Neural progenitor cell (in vitro differentiated cells): ENCODE results near the gene NOXO1.

Experiments
- CTCF ChIP-seq: fragments of 200-600 bp; sonication (generic); IDR thresholded peaks from 2 replicates; pipeline ENCODE4 v1.5.1; 2017; ENCODE audit warnings: antibody characterized with exemption, mild to moderate bottlenecking
- EZH2 ChIP-seq: fragments of 200-600 bp; sonication (generic); IDR thresholded peaks from 2 replicates; pipeline ENCODE4 v1.6.1; 2017; ENCODE audit warnings: antibody characterized with exemption, mild to moderate bottlenecking, moderate library complexity
- EZH2phosphoT487 ChIP-seq: fragments of 200-600 bp; sonication (generic); IDR thresholded peaks from 2 replicates; pipeline ENCODE4 v1.6.1; 2017; ENCODE audit warnings: antibody characterized with exemption

DNA sequence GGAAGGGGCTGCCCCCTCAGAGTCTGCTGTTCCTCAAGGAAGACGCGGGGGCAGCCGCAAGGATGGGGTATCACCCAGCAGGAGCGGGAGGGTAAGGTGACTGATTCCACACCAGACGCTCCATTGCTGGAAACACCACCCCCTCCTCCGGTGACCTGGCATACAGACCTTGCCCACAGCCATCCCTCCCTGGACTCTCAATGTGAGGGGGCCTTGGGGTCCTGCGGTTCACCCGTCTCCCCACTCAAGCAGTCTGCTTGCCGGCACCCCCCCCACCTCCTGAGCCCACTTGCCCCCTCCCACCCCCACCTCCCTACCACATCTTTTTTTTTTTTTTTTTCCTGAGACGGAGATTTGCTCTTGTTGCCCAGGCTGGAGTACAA is 50.9 kb downstream of the NOXO1 start:
- no peak for TF ChIP-seq CTCF
- no peak for TF ChIP-seq EZH2
- no peak for TF ChIP-seq EZH2phosphoT487
